GM20431 (cell line): Measurements from ENCODE around the gene NCMAP.
"Not testable (repeated sequence)": the region's sequence is repeated elsewhere in the genome, so short reads cannot be mapped to it uniquely, and the experiment has no call there.

Experiments used
- in situ Hi-C: fragments of 300-500 bp; cut with MseI, MboI; formaldehyde crosslinking; loops from one replicate; pipeline ENCODE4 v1.15.0; 2020; ENCODE audit warnings: low sequenced_read_pairs; ENCODE audit not compliant: unreplicated experiment

The NCMAP gene

GRCh38 chr1:24555591-24556413, at the start of gene NCMAP:
NCMAP (plus strand) TSS chr1:24556087; CDS start chr1:24595431, 39,344 bp downstream.
- in situ Hi-C loops = no loop called here

- in situ Hi-C loops = no loop called here
These were observed 49.1 kb upstream of the NCMAP start for GRCh38 chr1:24506691-24507381.

GRCh38 chr1:24507405-24507804, 48.5 kb upstream of the NCMAP start:
- in situ Hi-C loops = no loop called here

GRCh38 chr1:24508911-24509310, 47.0 kb upstream of the NCMAP start:
- in situ Hi-C loops = no loop called here

- in situ Hi-C loops = no loop called here
These were observed 42.2 kb upstream of the NCMAP start for GRCh38 chr1:24513706-24514105.

GRCh38 chr1:24514946-24515345, 40.9 kb upstream of the NCMAP start:
- in situ Hi-C loops = no loop called here

GRCh38 chr1:24515671-24516209, 40.1 kb upstream of the NCMAP start:
- in situ Hi-C loops = not testable (repeated sequence)

- in situ Hi-C loops = no loop called here
These were observed 39.4 kb upstream of the NCMAP start for GRCh38 chr1:24516506-24516905.

- in situ Hi-C loops = no loop called here
These were observed 38.0 kb upstream of the NCMAP start for GRCh38 chr1:24517898-24518297.

- in situ Hi-C loops = not testable (repeated sequence)
These were observed 35.6 kb upstream of the NCMAP start for GRCh38 chr1:24520282-24520681.

- in situ Hi-C loops = no loop called here
These were observed 30.3 kb upstream of the NCMAP start for GRCh38 chr1:24525606-24526005.

GRCh38 chr1:24526045-24526444, 29.8 kb upstream of the NCMAP start:
- in situ Hi-C loops = no loop called here

- in situ Hi-C loops = no loop called here
These were observed 28.8 kb upstream of the NCMAP start for GRCh38 chr1:24526940-24527542.

- in situ Hi-C loops = no loop called here
These were observed 27.1 kb upstream of the NCMAP start for GRCh38 chr1:24528744-24529143.

- in situ Hi-C loops = not testable (repeated sequence)
These were observed 26.6 kb upstream of the NCMAP start for GRCh38 chr1:24529292-24529691.

GRCh38 chr1:24535021-24535424, 20.9 kb upstream of the NCMAP start:
- in situ Hi-C loops = no loop called here

GRCh38 chr1:24535778-24536177, 20.1 kb upstream of the NCMAP start:
- in situ Hi-C loops = no loop called here

GRCh38 chr1:24536391-24536840, 19.5 kb upstream of the NCMAP start:
- in situ Hi-C loops = no loop called here

GRCh38 chr1:24540051-24540905, 15.6 kb upstream of the NCMAP start:
- in situ Hi-C loops = no loop called here
